Fibroblast of pulmonary artery (primary cell): ENCODE data around the gene SALL4.

Experiments used
- DNase-seq: peaks from one replicate; pipeline ENCODE4 v3.0.0-alpha.2; 2010; ENCODE audit warnings: low read depth
- H3K4me3 ChIP-seq: replicated peaks from 2 replicates; pipeline ENCODE4 v1.5.1; 2011; ENCODE audit warnings: low read depth, mild to moderate bottlenecking, control low read depth, low read length, moderate library complexity
- TF ChIP-seq, protein P1 (sequence below): IDR thresholded peaks from 2 replicates; pipeline ENCODE4 v1.5.1; 2011; ENCODE audit warnings: mild to moderate bottlenecking, control low read depth, low read length, inconsistent platforms; ENCODE audit errors: missing control alignments

Gene SALL4

DNA sequence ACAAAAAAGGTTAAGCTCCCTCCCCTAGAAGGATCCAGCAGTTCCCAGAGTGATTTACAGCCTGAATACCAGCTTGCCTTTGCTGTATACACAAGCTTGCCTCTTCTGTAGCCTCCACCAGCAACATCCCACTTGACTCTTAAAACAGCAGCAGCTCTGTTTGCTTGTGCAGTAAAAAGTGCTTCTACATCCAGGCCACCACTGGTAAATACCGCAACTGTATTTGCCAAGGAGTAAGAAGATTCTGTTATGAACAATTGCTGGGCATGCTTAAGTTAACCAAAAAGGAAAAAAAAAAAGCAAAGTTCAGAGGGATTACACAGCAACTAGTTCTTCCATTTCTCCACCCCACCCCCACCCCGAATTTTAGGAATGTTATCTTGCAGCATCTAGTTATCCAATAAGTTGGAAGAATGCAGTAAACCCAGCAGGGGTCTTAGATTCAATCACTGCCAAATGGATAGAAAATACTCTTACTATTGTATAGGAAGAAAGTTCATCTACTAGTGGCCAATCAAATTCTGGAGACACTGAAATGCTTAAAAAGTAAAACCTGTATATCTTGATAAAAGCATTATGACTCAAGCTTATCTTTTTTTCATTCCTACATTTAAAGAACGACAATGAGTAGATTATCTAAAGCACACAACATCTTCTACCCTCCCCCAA lies 4.8 kb downstream of the SALL4 start:
- no peak for DNase-seq
- TF ChIP-seq, protein P1, sequence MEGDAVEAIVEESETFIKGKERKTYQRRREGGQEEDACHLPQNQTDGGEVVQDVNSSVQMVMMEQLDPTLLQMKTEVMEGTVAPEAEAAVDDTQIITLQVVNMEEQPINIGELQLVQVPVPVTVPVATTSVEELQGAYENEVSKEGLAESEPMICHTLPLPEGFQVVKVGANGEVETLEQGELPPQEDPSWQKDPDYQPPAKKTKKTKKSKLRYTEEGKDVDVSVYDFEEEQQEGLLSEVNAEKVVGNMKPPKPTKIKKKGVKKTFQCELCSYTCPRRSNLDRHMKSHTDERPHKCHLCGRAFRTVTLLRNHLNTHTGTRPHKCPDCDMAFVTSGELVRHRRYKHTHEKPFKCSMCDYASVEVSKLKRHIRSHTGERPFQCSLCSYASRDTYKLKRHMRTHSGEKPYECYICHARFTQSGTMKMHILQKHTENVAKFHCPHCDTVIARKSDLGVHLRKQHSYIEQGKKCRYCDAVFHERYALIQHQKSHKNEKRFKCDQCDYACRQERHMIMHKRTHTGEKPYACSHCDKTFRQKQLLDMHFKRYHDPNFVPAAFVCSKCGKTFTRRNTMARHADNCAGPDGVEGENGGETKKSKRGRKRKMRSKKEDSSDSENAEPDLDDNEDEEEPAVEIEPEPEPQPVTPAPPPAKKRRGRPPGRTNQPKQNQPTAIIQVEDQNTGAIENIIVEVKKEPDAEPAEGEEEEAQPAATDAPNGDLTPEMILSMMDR = no peak
- no peak overlapping the region for H3K4me3 ChIP-seq

DNA sequence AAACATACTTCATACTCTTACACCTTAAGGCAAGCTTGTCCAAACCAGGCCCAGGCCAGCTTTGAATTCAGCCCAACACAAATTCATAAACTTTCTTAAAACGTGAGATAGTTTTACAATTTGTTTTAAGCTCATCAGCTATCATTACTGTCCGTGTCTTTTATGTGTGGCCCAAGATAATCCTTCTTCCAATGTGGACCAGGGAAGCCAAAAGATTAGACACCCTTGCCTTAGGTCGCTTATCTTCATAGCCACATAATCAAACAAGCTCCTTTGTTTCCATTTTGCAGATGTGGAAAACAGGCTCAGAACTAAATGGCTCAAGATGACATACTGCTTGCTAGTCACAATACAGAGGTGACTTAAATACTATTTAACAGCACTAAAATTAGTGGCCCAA lies 6.0 kb downstream of the SALL4 start:
- DNase-seq = no peak
- TF ChIP-seq, protein P1 = no peak
- H3K4me3 ChIP-seq = no peak overlapping the region

DNA sequence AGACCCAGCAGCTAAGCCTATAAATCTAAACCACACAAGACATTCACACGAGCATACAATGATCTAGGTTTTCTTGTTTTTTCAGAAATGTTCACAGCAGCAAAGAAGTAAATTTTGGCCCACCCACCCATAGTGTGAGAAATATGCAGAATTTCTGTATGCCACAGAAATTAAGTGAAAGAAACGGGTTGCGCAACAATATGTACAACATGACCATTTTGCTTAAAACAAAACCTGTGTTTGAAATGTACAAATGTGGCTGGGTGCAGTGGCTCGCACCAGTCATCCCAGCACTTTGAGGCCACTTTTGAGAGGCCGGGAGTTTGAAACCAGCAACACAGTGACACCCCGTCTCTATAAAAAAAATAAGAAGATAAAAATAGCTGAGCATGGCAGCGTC lies 9.4 kb downstream of the SALL4 start:
- no peak overlapping the region for H3K4me3 ChIP-seq
- no peak for DNase-seq
- TF ChIP-seq, protein P1 = no peak

DNA sequence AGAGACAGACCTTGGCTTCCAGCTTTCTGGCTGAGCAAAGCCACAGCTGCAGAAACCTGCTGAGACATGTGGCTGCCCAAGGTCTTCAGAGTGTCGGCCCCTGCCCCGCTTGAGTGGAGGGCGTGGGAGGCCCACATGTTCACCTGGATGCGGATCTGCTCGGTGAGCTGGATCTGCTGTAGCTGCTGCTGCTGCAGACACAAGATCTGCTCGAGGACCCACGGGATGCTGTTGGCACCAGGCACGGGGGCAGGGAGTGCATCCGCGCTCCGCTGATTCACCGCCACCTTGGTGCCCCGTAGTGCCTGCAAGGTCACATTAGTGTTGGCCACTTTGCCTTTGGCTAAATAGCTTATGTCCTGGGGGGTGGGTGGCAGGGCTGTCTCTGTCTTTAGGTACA lies 10.7 kb downstream of the SALL4 start:
- H3K4me3 ChIP-seq = no peak overlapping the region
- TF ChIP-seq, protein P1 = no peak
- DNase-seq = no peak

DNA sequence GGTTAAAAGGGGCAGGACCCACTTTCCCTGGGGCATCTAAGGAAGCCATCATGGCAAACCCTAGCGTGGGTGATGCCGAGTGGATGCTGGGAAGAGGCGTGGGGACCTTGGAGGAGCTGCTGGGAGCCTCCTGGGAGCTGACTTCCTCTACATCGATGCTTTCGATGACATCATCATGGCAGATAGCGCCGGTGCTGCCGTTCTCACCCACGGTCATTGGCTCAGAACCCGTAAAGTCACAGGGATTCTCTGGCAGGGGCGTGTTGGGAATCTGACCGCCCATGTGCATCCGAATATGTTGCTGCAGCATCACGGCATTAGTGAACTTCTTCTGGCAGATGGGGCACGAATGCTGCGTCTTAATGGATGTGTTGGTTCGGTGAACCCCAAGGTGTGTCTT lies 12.1 kb downstream of the SALL4 start:
- TF ChIP-seq, protein P1 = no peak
- H3K4me3 ChIP-seq = no peak overlapping the region
- no peak for DNase-seq

DNA sequence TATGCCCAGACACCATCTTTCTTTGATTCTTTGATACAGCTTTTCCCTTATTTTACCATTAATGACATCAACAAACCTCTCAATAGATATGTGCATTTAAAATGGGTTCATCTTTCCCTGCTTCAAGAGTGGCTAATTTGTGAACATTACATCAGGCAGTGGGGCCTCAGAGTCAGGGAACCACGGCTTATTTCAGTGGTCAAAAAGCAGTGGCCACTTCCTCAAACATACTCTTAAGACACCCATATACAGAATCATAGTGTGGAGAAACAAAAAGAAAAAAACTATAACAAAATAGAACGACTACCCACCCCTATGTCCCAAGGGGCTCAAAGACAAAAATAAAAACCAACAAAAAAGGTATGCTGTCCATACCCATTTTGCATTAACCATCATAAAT lies 12.9 kb downstream of the SALL4 start:
- TF ChIP-seq, protein P1 = no peak
- no peak overlapping the region for H3K4me3 ChIP-seq
- DNase-seq = no peak

DNA sequence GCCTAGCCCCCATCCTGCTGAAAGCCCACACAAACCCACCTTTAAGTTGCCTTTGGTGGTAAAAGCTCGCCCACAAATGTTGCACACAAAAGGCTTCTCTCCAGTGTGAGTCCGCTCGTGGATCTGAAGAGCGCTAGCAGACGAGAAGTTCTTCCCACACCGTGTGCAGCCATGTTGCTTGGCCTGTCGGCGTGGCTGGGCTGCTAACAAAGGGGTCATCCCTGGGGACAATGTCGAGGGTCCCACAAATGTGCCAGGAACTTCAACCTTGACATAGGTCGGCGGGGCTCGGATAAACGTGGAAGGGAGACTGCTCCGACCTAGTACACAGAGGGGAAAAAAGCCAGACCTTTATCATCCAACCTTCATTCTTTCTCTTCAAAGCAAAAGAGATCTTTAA lies 13.5 kb downstream of the SALL4 start:
- no peak for DNase-seq
- TF ChIP-seq, protein P1 = no peak

More for the DNA sequence above, 13.5 kb downstream of the SALL4 start:
- no peak overlapping the region for H3K4me3 ChIP-seq
